Eye (tissue), 1 donor: Measurements from ENCODE around the gene NAPEPLD.
"Not testable (repeated sequence)": the region's sequence is repeated elsewhere in the genome, so short reads cannot be mapped to it uniquely, and the experiment has no call there.

Source experiments
- DNase-seq: peaks from one replicate; pipeline ENCODE4 v3.0.0-alpha.2; 2015

Gene NAPEPLD

GRCh38 chr7:103143868-103144267, 5.0 kb downstream of the NAPEPLD start:
- DNase-seq: no peak

DNA sequence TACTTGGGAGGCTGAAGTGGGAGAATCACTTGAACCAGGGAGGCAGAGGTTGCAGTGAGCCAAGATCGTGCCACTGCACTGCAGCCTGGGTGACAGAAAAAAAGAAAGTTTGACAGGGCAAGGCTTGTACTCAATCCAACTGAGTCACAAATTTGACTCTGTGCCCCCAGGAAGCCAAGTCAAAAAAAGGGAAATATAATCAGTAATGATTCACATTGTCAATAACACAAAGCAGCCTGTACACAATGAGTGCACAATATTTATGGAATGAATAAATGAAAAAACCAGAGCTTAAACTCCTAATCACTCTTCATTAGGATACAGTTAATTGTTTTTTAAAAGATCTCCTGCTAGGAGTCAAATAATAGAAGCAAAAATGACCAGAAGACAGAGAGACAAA, 6.4 kb downstream of the NAPEPLD start:
- no peak for DNase-seq

DNA sequence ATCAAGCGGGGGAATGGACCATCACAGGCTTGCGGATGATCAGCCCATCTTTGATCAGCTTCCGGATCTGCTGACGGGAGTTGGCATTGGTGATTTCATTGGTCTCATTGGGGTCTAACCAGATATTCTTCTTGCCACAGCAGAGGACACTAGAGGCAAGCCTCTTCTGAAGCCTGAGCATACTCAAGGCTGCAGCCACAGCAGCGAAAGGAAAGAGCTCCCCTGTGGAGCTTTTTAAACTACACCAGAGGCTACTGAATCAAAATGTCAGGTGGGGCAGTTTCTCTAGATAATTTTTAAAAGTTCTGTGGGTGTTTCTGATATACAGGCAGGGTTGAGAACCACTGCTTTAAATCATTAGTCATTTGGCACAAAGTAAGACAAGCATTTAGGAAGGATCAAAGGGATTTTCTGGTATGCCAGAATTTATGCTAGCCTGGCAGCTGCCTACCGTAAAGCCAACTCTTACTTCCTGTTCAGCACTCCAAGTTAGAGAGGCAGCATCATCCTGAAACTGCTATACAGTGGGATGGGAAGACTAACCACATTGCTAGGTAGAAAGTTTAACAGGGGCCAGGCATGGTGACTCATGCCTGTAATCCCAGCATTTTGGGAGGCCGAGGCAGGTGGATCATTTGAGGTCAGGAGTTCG, 7.0 kb downstream of the NAPEPLD start:
- DNase-seq: no peak

GRCh38 chr7:103140685-103141084, 8.2 kb downstream of the NAPEPLD start:
- DNase-seq: no peak

GRCh38 chr7:103140061-103140460, 8.8 kb downstream of the NAPEPLD start:
- DNase-seq: no peak

DNA sequence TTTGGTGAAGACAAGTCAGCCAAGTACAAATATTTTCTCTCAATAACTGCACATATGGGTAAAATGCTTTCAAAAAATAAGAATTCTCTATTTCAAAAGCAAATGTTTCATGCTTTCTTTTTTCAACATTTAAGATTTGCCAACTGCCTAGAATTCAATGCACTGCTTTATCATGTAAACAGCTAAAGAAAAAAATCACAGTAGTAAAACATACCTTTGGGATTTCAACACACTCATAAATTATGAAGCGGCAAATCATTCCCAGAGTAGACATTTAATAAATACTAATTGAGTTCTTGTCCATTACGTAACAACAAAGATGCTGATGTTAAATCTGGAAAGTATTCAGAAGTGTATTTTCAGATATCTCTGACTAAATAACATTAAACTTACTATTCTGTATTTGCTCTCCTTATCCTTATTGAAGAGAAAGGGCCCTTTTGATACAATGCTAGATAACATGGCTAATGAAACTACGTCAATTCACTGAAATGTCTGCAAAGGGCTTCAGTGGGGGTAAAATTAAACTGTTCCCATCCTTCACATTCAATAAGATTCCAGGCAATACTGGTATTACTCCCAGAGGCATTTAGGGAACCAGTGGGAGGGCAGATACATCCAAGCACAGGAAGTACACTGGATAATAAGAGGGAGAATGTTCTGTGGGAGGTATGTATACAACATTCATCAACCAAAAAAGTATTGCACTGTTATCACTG, 13.9 kb downstream of the NAPEPLD start:
- no peak for DNase-seq

DNA sequence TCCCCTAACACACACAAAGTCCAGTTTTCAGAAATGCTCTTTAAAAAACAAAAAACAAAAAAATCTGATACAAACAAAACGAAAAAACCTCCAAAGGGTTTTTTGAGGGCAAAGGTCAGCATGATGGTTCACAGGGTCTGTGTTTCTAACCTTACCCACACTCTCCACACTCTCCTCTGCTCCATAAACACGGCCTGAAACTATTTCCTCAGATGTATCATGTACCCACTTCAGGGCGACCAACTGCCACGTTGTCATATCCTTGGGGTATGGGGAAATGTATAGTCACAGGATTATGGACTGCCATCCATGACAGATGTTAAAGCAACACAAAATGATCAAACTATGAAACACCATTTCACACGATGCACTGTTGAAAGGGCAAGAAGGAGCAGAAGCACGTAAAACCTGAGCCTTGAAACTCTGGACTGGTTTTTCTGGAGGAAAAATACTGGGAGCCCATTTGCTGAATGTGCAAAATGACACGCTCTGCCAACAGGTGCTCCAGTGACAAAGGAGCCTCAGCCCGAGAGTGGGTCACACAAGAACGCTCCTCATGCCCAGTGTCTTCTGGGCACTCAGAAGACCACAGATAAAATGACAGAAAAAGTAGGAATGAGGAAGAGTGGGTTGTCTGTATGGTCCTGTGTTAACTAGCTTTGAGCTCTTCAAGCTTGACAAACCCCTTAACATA, 15.8 kb downstream of the NAPEPLD start:
- DNase-seq: no peak

- no peak for DNase-seq
These were observed 17.8 kb downstream of the NAPEPLD start for GRCh38 chr7:103130901-103131624.

DNA sequence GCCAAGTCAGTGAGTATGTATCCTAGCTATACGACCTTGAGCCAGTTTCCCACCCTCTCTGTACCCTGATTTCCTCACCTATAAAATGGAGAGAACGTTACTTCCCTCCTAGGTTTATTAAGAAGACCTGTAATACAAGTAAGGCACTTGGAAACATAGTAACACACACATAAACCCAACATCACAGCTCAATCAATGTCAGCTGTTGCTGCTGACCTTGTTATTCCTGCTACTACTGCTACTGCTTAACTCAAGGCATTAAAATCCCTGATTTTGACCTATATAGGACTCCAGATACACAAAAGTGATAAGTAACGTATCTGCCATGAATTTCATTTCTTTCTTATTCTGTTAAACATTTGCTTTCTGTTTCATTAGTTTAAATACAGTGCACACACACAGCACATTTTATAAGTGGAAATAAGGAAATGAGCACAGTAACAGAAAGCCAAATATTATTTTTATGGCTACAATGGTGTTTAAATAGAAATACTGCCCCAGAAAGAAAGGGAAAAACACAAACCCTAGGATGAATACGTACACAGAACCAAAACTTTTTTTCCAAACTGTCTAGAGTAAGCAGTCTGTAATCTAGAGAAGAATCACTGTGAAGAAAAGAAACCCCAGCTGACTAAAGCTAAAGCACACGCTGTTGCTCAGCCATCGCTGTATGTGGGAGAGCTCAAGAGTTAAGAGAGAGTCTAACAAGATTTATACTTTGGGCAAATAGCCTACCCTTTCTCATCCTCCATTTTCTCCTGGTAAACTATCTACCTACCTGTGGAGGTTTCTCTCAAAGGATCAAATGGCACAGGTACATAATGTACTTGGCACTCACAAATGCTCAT, 19.0 kb downstream of the NAPEPLD start:
- peak; percentile 24 for DNase-seq

GRCh38 chr7:103127006-103127405, 21.9 kb downstream of the NAPEPLD start:
- DNase-seq: no peak

GRCh38 chr7:103124429-103124979, 24.4 kb downstream of the NAPEPLD start:
- DNase-seq: no peak

DNA sequence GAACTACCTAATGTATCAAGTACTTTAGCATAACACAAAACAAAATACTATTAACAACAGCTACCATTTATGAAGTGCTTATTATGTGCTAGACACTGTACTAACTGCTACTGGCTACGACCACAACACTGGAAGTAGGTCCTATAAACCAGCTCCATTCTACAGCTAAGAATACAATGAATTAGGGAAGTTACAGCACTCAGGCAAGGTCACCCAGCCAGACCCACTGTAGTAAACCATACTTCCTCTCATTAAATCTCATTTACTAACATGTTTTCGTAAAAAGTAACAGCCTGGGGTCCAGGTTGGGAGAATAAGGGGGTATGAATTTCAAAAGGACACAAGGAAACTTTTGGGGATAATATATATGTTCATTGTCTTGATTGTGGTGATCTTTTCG, 25.4 kb downstream of the NAPEPLD start:
- no peak for DNase-seq

DNA sequence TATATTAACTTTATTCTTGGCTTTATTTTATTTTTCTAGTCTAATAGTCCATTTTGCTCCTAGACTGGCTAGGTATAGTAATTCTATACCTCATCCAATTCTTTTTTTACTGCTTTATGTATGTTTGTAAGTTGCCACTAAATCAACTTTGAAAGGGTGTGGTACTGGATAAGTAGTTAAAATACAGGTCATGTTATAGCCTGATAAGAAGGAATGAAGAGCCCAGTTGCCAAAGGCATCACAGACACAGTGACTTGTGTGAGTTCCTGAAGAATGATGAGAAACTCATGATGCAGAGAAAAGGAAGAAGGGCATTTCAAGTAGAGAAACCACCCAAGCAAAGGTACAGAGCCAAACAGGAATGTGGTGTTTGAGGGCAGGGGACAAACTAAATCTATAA, 27.3 kb downstream of the NAPEPLD start:
- DNase-seq: no peak

GRCh38 chr7:103120362-103120761, 28.5 kb downstream of the NAPEPLD start:
- no peak for DNase-seq

DNA sequence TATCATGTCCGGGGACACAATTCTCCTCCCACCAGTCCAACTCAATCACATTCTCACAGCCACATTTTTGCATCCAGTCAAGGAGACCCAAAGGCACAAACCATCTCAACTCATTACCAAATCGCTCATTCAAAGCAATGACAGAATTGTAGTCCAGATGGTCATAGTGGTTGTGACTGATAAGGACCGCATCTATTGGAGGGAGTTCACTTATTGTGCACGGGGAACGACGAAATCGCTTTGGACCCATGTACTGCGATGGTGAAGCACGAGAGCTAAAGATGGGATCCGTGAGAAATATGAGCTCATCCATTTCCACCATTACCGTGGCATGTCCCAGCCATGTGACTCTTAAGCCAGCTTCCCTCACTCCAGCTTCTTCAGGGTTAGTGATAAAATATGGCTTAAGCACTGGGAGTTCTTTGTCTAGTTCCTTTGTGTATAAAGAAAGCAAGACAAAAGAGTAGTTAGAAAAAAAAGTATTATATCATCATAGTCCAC, 29.1 kb downstream of the NAPEPLD start:
- DNase-seq: no peak

DNA sequence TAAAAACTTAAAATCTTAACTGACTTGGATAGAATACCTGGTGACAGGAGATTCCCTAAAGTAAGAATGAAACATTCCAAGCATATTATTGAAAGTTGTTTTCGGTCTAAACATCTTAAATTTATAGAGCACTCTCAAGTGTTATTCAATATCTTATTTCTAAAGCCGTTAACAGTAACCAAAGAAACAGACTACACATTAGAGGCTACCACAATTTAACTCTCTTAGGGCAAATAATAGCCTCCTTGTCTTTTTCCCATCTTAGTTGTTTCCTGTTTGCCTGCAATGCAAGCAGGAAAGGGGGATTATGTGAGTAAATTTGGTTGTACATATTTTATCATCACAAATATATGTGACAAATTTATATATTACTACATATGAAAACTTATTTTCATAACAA, 31.4 kb downstream of the NAPEPLD start:
- DNase-seq: no peak

GRCh38 chr7:103116991-103117390, 31.9 kb downstream of the NAPEPLD start:
- no peak for DNase-seq

- DNase-seq: no peak
These were observed 32.4 kb downstream of the NAPEPLD start for GRCh38 chr7:103116511-103116910.

DNA sequence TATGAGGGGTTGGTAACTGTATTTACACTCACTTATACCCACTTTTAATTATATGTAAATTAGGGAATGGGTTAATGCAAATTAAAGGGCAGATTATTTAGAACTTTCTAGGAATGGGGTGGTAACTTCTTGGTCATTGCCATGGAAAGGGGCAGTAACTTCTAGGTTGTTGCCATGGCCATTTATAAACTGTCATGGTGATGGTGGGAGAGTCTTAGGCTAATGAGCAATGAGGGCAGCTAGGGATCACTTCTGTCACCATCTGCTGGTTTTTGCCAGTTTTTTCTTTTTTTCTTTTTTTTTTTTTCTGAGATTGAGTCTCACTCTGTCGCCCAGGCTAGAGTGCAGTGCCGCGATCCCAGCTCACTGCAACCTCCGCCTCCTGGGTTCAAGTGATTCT, 33.1 kb downstream of the NAPEPLD start:
- no peak for DNase-seq

GRCh38 chr7:103114576-103115008, 34.3 kb downstream of the NAPEPLD start:
- no peak for DNase-seq

GRCh38 chr7:103113164-103113563, 35.7 kb downstream of the NAPEPLD start:
- DNase-seq: peak; percentile 9

DNA sequence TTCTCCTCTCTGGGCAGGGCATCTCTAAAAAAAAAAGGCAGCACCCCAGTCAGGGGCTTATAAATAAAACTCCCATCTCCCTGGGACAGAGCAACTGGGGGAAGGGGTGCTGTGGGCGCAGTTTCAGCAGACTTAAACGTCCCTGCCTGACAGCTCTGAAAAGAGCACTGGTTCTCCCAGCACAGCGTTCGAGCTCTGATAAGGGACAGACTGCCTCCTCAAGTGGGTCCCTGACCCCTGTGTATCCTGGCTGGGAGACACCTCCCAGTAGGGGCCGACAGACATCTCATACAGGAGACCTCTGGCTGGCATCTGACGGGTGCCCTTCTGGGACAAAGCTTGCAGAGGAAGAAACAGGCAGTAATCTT, 42.2 kb downstream of the NAPEPLD start:
- DNase-seq: not testable (repeated sequence)
